ENCODE data around the gene SEMA3F.

- TF ChIP-seq CTCF (IDR thresholded peaks at IDR 0.05; ENCODE audit: low read depth, low read length, missing input control) (no peak), YY1 (IDR thresholded peaks at IDR 0.05) (no peak)
- TF ChIP-seq, protein P1, sequence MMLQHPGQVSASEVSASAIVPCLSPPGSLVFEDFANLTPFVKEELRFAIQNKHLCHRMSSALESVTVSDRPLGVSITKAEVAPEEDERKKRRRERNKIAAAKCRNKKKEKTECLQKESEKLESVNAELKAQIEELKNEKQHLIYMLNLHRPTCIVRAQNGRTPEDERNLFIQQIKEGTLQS (IDR thresholded peaks at IDR 0.05): no peak
- TF ChIP-seq, protein P2, sequence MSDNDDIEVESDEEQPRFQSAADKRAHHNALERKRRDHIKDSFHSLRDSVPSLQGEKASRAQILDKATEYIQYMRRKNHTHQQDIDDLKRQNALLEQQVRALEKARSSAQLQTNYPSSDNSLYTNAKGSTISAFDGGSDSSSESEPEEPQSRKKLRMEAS (IDR thresholded peaks at IDR 0.05): no peak
- TF ChIP-seq, protein P3, sequence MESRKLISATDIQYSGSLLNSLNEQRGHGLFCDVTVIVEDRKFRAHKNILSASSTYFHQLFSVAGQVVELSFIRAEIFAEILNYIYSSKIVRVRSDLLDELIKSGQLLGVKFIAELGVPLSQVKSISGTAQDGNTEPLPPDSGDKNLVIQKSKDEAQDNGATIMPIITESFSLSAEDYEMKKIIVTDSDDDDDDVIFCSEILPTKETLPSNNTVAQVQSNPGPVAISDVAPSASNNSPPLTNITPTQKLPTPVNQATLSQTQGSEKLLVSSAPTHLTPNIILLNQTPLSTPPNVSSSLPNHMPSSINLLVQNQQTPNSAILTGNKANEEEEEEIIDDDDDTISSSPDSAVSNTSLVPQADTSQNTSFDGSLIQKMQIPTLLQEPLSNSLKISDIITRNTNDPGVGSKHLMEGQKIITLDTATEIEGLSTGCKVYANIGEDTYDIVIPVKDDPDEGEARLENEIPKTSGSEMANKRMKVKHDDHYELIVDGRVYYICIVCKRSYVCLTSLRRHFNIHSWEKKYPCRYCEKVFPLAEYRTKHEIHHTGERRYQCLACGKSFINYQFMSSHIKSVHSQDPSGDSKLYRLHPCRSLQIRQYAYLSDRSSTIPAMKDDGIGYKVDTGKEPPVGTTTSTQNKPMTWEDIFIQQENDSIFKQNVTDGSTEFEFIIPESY (IDR thresholded peaks at IDR 0.05): no peak
- TF ChIP-seq, protein P4, sequence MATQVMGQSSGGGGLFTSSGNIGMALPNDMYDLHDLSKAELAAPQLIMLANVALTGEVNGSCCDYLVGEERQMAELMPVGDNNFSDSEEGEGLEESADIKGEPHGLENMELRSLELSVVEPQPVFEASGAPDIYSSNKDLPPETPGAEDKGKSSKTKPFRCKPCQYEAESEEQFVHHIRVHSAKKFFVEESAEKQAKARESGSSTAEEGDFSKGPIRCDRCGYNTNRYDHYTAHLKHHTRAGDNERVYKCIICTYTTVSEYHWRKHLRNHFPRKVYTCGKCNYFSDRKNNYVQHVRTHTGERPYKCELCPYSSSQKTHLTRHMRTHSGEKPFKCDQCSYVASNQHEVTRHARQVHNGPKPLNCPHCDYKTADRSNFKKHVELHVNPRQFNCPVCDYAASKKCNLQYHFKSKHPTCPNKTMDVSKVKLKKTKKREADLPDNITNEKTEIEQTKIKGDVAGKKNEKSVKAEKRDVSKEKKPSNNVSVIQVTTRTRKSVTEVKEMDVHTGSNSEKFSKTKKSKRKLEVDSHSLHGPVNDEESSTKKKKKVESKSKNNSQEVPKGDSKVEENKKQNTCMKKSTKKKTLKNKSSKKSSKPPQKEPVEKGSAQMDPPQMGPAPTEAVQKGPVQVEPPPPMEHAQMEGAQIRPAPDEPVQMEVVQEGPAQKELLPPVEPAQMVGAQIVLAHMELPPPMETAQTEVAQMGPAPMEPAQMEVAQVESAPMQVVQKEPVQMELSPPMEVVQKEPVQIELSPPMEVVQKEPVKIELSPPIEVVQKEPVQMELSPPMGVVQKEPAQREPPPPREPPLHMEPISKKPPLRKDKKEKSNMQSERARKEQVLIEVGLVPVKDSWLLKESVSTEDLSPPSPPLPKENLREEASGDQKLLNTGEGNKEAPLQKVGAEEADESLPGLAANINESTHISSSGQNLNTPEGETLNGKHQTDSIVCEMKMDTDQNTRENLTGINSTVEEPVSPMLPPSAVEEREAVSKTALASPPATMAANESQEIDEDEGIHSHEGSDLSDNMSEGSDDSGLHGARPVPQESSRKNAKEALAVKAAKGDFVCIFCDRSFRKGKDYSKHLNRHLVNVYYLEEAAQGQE (IDR thresholded peaks at IDR 0.05): no peak
Measured at GRCh38 chr3:50236484-50237132, 81.5 kb downstream of the SEMA3F start.

All from liver (tissue), 3 donors.